ENCODE results near the gene CFAP52.

Gene CFAP52

DNA sequence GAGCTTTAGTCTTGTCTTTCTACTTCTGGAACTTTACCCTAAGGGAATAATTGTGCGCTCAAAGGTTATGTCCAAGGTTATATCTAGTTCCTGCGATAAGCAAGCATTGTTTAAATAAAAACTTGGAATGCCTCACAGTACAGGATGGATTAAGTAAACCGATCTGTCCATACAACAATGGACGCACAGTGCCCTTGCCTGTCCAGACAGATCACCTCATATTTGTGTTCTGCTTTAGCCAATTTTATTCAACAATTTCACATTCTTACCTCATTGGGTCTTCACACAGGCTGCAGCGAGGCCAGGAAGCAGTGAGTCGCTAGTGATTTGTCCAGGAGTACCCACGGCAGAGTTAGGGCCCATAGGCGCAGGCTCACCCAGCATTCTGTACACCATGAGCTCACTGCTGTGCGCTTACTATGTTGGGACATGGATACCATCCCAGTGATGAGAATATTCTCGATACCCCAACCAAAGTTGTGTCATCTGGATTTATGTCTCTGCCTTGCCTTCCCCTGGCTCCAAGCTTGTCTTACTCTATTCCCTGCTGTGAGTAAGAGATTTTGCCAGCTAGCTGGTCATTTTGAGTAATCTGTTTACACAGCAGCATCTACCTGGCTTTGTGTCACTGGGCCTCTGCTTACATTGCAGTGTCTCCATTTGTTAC lies 108.6 kb downstream of the CFAP52 start:
- Mint-ChIP-seq H3K4me1 (no peaks in the 10 kb centered on the region), H3K36me3 (no peaks in the 10 kb centered on the region), H3K4me3 (no peak overlapping the region), H3K27me3 (no peaks in the 10 kb centered on the region), H3K9me3 (peaks cover 4% of the 10 kb centered on the region), H3K27ac (no peak overlapping the region)
- no peak for ATAC-seq
